GM18526 (cell line): ENCODE data around the gene SLC25A21.

Experiments used
- POLR2A ChIP-seq: IDR thresholded peaks from 3 replicates; pipeline ENCODE4 v1.6.1; 2011; ENCODE audit not compliant: insufficient read length; ENCODE audit errors: extremely low read depth

The SLC25A21 gene

DNA sequence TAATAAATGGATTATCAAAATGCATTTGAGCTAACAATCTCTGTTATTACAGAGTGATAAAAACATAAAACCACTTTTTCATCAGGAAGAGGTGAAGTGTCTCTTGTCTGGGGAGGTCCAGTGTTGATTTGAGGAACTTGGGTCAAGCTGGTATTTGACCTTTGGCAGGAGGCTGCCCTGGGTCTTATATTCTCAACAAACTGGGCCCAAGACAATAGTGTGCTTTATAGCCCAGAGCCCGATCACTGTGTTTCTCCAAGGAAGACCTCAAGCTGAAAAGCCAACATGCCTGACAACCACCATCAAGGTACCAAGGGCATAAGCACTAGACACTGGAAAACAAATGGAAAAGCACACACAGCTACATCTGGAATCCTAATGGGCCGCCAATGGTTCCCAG lies 137.0 kb downstream of the SLC25A21 start:
- TF ChIP-seq POLR2A = no peak

DNA sequence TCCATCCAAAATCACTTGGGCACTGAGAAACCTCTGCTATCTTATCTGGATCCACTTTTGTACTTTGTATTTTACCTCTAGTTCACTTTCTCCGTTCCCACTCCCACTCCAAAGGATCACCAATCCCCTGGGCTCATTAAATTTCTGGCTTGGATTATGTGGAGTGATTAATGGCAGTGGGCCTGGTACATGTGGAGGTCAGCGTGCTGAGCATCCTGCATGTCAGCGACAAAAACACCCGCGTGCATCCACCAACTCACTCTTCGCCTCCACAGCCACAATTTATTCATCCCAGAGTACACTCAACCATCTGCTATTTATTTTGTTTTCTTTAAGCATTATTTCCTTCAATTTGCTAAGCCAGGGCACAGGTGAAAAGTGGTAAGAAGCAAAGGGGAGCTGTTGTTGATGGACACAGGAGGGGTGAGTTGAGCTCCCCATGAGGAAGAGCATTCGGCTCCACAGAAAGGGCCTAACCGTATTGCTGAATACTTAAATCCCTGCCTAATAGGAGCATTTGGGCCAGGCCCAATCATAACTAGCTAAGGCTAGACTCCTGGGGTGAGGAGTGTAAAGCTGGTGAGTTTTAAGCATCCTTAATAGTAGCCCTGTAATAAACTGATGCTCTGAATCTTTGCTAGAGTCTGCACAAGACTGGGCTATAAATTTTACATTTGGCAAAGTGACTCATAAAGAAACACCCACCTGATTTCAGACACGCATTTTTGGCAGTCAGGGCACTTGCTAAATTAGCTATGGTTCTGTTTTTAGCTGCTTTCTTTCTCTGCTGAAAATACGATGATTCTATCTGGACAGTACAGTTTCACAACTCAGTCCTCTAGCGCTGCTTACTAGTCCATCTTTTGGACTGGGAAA lies 137.8 kb downstream of the SLC25A21 start:
- no peak for TF ChIP-seq POLR2A

DNA sequence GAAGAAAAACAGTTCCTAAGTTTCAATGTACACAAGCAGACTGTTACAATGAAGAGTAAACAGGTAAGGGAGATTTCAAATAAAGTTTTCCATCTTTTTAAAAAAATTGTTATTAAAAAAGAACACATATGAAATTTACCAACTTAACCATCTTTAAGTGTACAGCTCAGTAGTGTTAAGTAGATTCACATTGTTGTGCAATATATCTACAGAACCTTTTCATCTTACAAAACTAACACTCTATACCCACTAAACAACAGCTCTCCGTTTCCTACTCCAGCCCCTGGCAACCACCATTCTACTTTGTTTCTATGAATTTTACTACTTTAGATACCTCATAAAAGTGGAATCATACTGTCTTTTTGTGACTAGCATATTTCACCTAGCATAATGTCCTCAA lies 139.5 kb downstream of the SLC25A21 start:
- TF ChIP-seq POLR2A = no peak

DNA sequence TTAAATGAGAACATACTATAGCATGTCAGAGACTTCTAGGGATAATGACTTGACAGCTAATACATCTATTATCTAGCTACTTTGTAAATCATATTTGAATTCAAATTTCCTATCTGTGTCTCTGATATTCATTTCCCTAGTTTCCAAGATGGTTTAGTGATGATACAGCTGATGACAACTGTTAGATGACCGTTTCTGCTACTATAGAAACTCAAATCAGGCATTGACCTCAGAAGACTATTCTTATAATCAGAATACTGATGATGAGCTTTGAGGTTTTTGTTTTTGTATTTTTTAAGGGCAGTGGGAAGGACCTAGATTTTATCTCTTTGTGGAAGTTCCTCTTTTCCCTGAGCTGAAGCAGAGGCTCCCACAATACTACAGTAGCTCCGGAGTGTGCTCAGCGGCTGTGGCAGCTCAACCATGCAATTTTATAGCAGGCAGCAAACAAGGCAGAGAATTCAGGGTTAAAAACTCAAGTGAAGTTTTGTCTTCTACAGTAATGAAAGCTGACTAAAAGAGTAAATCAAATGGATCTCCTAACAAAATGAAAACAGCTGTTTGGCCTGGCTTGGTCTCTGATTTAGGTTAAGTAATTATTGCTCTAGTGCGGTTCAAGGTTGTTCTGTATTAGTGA lies 145.1 kb downstream of the SLC25A21 start:
- no peak for TF ChIP-seq POLR2A

DNA sequence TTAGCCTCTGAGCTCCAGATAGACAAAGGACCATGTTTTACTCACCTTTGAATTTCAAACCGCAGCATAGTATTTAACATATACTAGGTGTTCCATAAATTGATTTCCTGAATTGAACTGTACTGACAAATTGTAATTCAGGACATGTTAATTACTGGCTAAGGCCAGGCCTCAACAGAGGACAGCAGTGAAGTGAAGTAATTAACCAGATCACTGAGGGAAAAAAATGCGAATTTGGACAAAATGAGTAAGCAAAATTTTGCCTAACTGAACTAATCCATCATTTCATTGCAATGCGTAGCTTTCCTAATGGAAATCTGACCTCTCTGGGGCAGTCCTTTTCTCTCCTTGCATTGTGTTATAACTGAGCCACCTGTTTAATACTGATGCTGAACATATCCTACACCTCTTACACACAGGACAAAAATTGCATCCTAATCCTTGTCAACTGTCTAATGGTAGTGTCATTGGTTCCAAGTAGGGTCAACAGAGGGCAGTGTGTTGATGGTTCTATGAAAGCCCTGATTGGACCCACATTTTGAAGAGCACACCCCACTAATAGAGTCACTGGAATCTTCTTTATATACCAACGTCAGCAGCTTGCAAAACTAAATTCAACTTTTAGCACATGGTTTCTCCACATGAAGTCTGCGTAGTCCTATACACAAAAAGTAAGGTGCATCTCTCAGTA lies 148.4 kb downstream of the SLC25A21 start:
- TF ChIP-seq POLR2A = no peak

DNA sequence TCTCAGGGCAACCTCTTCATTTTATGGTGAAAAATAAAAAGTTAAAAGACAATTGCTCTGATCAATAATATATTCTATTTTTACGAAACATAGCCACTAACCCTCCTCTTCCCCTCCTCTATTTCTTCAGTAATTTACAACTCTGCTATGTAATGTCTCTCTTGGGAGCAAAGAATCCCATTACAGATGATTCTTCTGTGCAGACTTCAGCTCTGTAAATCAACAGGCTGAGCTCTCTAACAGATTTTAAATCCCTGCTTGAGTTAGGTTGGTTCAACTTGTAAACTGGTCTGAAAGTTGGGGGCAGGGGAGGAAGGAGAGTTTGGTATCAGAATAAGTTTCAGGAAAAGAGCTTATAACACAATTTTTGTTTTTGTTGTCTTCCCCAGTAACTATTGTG lies 151.0 kb downstream of the SLC25A21 start:
- no peak for TF ChIP-seq POLR2A

DNA sequence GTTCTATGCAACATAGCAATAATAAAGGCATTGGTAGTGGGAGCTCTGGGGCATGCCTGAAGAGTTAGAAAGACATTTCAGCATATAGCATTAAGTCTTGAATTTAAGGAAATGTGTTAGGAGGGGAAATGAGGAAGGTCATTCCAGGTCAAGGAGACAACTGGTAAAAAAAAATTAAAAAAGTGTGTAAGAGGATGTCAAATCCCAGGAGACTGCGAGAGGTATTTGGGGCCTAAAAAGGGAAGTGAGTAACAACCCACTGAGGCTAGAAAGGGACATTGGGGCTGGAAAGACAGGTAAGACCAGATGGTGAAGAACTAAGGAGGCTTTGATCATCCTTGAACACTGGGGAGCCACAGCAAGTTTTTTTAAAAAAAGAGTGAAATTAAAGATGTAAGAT lies 152.9 kb downstream of the SLC25A21 start:
- TF ChIP-seq POLR2A = no peak

DNA sequence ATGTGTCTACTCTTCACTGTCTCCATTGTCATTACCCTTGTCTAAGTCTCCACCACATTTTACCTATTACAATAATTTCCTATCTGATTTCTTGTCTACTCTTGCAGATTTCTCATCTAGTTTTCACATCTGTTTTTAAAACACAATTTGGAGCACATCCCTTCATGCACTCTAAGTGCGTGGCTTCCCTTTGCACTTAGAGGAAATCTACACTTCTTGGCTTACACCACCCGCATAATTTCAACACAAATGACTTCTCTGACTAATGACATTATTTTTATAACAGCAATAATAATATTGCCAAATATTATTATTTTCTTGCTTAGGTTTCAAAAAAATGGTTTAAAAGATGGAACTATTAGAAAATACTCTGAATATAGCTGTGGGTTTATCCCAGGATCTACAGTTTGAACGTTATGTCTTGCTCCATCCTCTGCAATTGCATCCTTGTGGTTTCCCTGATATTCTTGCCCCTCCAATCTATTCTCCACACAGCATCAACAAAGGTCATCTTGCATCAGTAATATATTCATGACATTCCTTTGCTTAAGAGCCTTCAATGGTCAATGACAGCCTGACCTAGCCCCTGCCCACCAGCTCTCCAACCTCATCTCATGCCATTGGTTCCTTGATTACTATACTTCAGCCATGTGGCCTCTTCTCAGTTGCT lies 153.7 kb downstream of the SLC25A21 start:
- TF ChIP-seq POLR2A = no peak

DNA sequence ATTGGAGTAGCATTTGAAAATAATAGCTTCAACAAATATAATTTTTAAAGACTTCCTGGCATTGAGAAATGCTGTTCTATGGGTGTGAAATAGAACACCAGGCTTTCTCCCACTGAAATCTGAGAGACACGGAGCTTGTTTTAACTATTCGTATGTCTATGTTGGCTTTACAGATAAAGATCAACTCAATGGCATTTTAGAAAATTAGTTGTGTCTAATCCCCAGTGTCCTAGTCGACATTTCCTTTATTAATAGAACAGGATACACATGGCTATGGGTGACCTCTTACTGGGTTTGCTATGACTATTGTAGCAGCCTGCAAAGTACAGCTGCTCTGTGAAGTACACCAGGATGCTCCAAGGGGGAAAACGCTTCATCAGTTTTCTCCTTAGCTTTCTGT lies 159.3 kb downstream of the SLC25A21 start:
- TF ChIP-seq POLR2A = no peak

DNA sequence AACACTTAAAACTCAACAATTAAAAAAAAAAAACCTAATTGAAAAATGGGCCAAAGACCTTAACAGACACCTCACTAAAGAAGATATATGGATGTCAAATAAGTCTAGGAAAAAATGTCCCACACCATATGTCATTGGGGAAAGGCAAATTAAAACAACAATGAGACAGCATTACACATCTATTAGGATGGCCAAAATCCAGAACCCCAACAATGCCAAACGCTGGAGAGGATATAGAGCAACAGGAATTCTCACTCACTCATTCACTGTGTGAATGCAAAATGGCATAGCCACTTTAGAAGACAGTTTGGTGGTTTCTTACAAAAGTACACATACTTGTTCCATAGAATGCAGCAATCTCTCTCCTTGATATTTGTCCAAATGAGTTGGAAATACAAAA lies 173.7 kb downstream of the SLC25A21 start:
- no peak for TF ChIP-seq POLR2A

DNA sequence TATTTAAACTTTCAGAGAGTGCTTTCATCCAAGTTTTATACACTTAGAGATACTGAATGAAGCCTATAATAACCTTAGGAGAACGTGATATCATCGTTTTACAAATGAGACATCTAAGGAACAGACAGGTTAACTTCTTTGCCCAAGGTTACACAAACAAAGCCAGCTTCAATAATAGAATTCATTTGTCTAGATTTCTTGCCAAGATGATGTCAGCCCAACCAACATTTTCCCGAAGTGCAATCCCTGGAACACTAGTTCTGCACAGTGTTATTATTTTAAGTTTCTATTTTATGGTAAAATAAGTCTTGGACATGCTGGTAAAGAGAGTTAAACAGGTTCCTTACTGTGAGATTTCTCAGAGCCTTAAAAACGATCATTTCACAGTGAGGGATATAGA lies 174.6 kb downstream of the SLC25A21 start:
- no peak for TF ChIP-seq POLR2A

DNA sequence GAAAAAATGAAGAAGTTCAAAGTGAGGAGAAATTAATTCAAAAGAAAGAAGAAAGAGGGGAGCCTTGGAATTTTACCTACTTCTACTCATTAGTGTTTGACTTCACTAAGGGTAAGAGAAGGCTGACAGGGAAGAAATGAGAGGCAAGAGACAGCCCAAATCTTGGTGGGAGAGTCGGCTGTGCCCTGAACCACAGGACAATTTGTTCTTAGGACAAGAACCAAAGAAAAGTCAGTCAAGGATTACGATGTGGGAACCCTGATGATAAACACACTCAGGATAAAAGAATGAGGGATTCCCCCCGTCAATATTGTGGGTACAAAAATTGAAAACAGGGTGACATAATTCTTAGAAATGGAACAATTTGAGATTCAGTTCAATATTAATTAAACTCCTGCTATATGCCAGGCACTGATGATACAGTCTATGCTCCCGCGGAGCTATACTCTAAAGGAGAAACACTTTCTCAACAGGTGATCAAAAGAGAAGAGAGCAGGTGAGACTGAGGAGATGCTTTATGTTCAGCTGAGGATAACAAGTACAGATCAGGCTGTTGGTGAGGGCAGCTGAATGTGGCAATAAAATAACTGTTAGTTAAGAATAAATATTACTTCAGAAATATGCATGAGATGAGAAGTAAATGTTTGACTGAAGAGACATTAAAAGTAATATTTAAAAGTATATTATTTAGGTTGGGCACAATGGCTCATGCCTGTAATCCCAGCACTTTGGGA lies 175.4 kb downstream of the SLC25A21 start:
- no peak for TF ChIP-seq POLR2A

DNA sequence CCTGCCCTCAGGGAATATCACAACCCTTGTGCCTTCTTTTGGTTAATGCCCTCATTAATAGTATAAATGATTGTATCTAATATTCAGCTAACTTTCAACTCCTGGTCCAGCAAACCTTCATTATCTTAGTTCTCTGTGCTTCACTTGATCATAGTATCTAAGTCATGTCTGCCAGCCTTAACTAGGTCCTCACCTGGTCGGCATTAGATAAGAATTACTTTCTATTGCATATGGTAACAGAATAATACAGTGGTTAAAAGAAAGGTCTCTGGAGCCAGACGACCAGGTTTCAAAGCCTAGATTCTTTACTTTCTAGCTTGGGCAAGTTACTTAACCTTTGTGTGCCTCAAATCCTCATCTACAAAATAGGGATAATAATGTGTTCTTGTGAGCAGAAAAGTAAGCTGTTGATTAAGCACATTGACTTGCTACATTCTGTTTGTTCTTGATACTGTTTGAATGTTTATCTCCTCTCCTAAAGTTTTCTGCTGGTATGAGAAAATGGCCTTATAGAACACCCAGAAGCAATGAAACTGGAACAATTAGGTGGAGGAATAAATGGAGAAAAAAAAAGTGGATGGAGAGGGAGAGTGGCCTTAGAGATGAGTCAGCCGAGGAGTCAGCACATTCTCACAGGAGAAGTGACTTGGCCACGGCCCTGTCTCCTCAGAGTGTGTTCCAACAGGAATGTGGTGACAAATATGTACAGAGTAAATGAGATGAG lies 176.1 kb downstream of the SLC25A21 start:
- TF ChIP-seq POLR2A = no peak

DNA sequence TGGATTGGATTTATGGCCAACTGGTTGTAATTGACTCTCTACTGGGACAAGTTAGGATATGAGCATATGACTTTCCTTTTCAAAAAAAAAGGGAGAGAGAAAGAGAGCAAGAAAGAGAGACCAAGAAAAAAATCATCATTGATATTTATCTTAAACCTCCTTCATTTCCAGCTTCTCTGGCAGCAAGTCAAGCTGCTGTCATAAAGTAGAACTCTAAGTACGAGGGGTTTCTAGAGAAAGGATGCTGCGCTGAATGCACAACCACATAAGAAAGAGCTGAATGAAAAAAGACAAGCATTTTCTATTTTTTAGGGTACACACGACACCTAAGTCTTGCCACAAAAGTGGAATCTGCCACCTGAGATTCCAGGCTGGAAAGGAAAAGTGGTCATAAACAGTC lies 182.6 kb downstream of the SLC25A21 start:
- TF ChIP-seq POLR2A = no peak

DNA sequence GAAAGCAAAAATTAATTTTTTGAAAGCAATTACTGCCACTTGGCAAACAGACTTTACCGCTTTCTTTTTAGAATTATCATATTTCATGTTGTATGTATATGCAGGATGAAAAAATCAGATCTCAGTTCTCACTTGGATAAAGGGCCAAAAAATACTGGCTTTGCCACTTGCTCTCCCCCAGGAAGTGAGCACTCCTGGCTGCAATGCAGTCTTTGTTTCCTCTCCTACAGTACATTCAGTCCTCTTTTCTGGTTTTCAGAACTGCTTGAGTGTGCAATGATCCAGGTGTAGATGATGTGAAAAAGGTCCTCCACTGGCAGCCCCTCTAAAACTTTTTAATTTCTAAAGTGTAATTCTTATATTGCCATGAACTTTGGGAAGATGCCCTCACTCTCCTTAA lies 183.4 kb downstream of the SLC25A21 start:
- no peak for TF ChIP-seq POLR2A

DNA sequence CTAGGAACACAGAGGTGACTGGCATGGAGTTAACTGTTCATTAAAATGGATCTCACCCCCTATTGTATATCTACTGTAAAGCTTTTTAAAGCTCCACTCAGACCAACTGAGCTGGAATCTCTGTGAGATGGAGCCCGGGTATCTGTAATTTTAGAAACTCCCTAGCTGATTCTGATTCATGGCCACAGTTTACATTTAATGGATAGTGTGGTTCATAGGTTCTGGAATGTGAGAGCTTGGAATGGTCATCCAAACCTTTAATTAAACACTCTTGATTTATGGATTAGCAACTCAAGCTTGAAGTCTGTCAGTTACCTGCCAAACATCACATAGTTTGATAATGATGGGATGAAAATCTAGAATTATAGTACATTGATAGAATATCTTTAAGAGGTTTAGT lies 183.8 kb downstream of the SLC25A21 start:
- TF ChIP-seq POLR2A = no peak
